ENCODE measurements around the gene PSMC3. TPM values are rescaled to one million over a fixed set of nuclear protein-coding genes. Genes with fewer than 3 reads are reported as not detected.

Gene PSMC3
- total and polyA plus RNA-seq, 2 of the 13 experiments (the other 11 are each of a cell fraction or from before 2014, with no cell fraction given): 75.8 to 214 TPM

DNA sequence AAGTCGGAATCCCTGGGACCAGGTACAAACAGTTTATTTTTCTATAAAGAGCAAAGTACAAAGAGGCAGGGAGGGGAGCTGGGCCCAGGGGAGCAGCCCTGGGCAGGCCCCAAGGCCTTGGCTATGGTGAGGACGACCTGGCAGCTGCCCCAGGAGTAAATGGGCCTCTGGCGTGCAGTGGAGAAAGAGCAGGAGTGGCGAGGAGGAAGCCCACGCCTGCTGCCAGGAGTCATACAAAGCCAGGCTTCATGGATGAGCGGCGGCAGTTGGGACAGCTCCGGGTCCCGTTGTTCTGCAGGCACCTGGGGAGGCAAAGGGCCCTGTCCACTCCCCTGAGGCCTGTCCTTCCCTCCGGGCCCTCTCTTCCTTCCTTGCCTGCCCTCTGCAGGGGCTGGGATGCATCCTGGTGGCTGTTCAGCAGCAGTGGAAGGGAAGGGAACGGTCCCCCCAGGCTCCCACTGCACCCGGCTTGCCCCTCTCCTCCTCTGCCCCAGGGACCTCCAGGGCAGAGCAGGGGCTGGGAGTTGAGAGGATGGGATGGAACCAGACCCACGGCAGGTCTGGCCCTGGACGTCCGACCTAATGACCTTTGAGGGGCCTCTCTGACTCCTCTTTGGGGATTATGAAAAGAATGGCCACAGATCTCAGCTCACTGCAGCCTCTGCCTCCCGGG is 11.6 kb upstream of the PSMC3 start (continued):
- TF ChIP-seq, protein P1, sequence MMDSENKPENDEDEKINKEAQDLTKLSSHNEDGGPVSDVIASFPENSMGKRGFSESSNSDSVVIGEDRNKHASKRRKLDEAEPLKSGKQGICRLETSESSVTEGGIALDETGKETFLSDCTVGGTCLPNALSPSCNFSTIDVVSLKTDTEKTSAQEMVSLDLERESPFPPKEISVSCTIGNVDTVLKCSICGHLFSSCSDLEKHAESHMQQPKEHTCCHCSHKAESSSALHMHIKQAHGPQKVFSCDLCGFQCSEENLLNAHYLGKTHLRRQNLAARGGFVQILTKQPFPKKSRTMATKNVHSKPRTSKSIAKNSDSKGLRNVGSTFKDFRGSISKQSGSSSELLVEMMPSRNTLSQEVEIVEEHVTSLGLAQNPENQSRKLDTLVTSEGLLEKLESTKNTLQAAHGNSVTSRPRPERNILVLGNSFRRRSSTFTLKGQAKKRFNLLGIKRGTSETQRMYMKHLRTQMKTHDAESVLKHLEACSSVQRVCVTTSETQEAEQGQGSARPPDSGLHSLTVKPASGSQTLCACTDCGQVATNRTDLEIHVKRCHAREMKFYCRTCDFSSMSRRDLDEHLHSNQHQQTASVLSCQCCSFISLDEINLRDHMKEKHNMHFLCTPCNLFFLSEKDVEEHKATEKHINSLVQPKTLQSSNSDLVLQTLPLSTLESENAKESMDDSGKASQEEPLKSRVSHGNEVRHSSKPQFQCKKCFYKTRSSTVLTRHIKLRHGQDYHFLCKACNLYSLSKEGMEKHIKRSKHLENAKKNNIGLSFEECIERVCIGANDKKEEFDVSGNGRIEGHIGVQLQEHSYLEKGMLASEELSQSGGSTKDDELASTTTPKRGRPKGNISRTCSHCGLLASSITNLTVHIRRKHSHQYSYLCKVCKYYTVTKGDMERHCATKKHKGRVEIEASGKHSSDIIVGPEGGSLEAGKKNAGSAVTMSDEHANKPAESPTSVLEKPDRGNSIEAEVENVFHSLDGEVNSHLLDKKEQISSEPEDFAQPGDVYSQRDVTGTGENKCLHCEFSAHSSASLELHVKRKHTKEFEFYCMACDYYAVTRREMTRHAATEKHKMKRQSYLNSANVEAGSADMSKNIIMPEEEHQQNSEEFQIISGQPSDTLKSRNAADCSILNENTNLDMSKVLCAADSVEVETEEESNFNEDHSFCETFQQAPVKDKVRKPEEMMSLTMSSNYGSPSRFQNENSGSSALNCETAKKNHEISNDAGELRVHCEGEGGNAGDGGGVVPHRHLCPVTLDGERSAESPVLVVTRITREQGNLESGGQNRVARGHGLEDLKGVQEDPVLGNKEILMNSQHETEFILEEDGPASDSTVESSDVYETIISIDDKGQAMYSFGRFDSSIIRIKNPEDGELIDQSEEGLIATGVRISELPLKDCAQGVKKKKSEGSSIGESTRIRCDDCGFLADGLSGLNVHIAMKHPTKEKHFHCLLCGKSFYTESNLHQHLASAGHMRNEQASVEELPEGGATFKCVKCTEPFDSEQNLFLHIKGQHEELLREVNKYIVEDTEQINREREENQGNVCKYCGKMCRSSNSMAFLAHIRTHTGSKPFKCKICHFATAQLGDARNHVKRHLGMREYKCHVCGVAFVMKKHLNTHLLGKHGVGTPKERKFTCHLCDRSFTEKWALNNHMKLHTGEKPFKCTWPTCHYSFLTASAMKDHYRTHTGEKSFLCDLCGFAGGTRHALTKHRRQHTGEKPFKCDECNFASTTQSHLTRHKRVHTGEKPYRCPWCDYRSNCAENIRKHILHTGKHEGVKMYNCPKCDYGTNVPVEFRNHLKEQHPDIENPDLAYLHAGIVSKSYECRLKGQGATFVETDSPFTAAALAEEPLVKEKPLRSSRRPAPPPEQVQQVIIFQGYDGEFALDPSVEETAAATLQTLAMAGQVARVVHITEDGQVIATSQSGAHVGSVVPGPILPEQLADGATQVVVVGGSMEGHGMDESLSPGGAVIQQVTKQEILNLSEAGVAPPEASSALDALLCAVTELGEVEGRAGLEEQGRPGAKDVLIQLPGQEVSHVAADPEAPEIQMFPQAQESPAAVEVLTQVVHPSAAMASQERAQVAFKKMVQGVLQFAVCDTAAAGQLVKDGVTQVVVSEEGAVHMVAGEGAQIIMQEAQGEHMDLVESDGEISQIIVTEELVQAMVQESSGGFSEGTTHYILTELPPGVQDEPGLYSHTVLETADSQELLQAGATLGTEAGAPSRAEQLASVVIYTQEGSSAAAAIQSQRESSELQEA (CRISPR knock-in tag; IDR thresholded peaks at IDR 0.05; ENCODE audit: not compliant biosample characterization): no peak
- no peak for TF ChIP-seq MTF1 (CRISPR knock-in tag; IDR thresholded peaks at IDR 0.05)
- TF ChIP-seq ZZZ3 (CRISPR knock-in tag; IDR thresholded peaks at IDR 0.05; ENCODE audit: borderline replicate concordance): no peak; the same call in 1 of the 2 replicates
- TF ChIP-seq, protein P2, sequence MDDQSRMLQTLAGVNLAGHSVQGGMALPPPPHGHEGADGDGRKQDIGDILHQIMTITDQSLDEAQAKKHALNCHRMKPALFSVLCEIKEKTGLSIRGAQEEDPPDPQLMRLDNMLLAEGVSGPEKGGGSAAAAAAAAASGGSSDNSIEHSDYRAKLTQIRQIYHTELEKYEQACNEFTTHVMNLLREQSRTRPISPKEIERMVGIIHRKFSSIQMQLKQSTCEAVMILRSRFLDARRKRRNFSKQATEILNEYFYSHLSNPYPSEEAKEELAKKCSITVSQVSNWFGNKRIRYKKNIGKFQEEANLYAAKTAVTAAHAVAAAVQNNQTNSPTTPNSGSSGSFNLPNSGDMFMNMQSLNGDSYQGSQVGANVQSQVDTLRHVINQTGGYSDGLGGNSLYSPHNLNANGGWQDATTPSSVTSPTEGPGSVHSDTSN (CRISPR knock-in tag; IDR thresholded peaks at IDR 0.05; ENCODE audit: borderline replicate concordance): no peak
- TF ChIP-seq, protein P3, sequence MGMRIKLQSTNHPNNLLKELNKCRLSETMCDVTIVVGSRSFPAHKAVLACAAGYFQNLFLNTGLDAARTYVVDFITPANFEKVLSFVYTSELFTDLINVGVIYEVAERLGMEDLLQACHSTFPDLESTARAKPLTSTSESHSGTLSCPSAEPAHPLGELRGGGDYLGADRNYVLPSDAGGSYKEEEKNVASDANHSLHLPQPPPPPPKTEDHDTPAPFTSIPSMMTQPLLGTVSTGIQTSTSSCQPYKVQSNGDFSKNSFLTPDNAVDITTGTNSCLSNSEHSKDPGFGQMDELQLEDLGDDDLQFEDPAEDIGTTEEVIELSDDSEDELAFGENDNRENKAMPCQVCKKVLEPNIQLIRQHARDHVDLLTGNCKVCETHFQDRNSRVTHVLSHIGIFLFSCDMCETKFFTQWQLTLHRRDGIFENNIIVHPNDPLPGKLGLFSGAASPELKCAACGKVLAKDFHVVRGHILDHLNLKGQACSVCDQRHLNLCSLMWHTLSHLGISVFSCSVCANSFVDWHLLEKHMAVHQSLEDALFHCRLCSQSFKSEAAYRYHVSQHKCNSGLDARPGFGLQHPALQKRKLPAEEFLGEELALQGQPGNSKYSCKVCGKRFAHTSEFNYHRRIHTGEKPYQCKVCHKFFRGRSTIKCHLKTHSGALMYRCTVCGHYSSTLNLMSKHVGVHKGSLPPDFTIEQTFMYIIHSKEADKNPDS (CRISPR knock-in tag; IDR thresholded peaks at IDR 0.05): no peak
- TF ChIP-seq NR2F2 (IDR thresholded peaks at IDR 0.05; ENCODE audit: borderline replicate concordance, low read depth): peak; percentile 23; the same call in 1 of the 2 replicates
- TF ChIP-seq, protein P4, sequence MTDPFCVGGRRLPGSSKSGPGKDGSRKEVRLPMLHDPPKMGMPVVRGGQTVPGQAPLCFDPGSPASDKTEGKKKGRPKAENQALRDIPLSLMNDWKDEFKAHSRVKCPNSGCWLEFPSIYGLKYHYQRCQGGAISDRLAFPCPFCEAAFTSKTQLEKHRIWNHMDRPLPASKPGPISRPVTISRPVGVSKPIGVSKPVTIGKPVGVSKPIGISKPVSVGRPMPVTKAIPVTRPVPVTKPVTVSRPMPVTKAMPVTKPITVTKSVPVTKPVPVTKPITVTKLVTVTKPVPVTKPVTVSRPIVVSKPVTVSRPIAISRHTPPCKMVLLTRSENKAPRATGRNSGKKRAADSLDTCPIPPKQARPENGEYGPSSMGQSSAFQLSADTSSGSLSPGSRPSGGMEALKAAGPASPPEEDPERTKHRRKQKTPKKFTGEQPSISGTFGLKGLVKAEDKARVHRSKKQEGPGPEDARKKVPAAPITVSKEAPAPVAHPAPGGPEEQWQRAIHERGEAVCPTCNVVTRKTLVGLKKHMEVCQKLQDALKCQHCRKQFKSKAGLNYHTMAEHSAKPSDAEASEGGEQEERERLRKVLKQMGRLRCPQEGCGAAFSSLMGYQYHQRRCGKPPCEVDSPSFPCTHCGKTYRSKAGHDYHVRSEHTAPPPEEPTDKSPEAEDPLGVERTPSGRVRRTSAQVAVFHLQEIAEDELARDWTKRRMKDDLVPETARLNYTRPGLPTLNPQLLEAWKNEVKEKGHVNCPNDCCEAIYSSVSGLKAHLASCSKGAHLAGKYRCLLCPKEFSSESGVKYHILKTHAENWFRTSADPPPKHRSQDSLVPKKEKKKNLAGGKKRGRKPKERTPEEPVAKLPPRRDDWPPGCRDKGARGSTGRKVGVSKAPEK (CRISPR knock-in tag; IDR thresholded peaks at IDR 0.05; ENCODE audit: borderline replicate concordance): no peak
- no peak for TF ChIP-seq ZNF530 (CRISPR knock-in tag; IDR thresholded peaks at IDR 0.05; ENCODE audit: low read depth)
- TF ChIP-seq ZNF790 (CRISPR knock-in tag; IDR thresholded peaks at IDR 0.05; ENCODE audit: borderline replicate concordance): peak; percentile 74; the same call in 1 of the 2 replicates
- TF ChIP-seq, protein P5, sequence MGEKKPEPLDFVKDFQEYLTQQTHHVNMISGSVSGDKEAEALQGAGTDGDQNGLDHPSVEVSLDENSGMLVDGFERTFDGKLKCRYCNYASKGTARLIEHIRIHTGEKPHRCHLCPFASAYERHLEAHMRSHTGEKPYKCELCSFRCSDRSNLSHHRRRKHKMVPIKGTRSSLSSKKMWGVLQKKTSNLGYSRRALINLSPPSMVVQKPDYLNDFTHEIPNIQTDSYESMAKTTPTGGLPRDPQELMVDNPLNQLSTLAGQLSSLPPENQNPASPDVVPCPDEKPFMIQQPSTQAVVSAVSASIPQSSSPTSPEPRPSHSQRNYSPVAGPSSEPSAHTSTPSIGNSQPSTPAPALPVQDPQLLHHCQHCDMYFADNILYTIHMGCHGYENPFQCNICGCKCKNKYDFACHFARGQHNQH (CRISPR knock-in tag; IDR thresholded peaks at IDR 0.05): peak; percentile 21; the same call in 1 of the 2 replicates
- TF ChIP-seq PTBP1 (IDR thresholded peaks at IDR 0.05; ENCODE audit: low read depth, low read length, poor library complexity, severe bottlenecking): peak; percentile 54
